Activated naive CD8-positive, alpha-beta T cell treated with anti-CD3 and anti-CD28 coated beads, Interleukin-2, amount 50 U/mL, for 16 hours (primary cell): ENCODE results near the gene ST6GALNAC6.

Source experiments
- DNase-seq: peaks from one replicate; pipeline ENCODE4 v3.0.0-alpha.2; 2020; ENCODE audit warnings: low read depth, low spot score

ST6GALNAC6 gene

GRCh38 chr9:127899128-127899943 is at the start of gene ST6GALNAC6:
TSS of gene ST6GALNAC6 (minus strand) at chr9:127899603. CDS start at chr9:127897981, 1,622 bp downstream.
- DNase-seq: peak; percentile 50

GRCh38 chr9:127947841-127948710 is 48.7 kb upstream of the ST6GALNAC6 start:
- no peak for DNase-seq

DNA sequence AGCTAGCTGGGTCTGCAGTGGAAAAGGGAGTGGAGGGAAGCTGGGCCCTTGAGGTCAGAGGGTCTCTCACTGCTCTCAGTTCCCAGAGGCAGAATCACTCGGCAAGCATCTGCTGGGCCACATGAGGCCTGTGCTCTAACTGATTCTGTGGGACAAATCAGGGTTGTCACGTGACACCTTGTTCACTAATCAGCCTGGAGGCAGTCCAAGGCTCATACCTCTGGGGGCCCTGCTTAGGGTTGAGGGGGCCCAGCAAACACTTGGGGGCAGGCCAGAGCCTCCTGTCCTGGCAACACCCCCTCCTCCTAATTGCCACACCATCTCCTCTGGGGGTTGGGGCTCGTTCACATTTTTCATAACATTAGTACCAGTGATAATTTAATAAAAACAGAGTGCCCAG is 47.3 kb upstream of the ST6GALNAC6 start:
- DNase-seq: no peak

GRCh38 chr9:127945942-127946341 is 46.5 kb upstream of the ST6GALNAC6 start:
- DNase-seq: no peak

GRCh38 chr9:127945338-127945737 is 45.9 kb upstream of the ST6GALNAC6 start:
- no peak for DNase-seq

DNA sequence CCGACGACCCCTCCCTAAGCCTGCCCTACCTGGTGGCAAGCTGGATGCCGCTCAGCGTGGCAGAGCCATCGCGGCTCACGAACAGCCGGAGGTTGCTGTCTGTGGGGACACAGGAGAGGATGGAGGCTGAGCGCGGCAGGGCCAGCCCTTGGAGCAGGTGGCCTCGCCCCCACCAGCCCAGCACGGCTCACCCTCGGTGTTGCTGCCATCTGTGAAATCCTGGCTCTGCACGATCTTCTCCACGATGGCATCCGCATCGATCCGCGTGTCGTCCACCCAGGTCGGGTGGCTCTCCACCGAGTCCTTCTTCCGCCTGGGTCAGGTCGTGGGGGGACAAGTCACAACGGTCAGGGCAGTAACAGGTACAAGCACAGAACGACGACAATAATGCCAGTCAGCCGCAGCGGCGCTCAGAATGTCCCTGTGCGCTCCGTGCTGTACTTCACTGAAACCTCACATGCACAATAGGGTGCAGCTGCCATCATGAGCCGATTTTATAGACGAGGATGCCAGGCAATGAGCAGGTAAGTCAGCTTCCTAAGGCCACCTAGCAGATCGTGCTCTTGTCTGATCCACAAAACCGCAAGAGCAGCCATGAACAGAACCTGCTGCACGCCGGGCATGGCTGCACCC is 45.3 kb upstream of the ST6GALNAC6 start:
- no peak for DNase-seq

DNA sequence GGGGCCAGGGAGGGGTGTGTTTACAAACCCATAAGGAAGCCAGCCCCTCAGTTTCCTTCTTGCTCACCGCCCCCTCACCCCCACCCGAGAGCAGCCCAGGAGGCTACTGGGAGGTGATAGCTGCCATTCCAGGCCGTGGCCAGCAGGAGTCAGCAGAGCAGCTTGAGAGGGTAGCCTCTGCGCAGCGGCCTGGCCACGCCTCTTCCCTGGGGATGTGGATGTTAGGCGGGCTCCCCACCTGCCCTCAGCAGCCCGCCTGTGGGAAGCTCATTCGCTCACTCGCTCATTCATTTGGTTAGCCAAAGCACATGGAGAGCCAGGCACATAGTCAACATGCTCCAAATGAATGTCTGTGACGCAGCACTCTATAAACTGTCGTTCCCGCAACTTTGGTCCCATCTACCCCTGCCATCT is 44.3 kb upstream of the ST6GALNAC6 start:
- DNase-seq: peak; percentile 59

- no peak for DNase-seq
Observed at GRCh38 chr9:127943011-127943662, 43.7 kb upstream of the ST6GALNAC6 start.

GRCh38 chr9:127942216-127943010 is 43.0 kb upstream of the ST6GALNAC6 start:
- no peak for DNase-seq

- no peak for DNase-seq
Observed at GRCh38 chr9:127941961-127942215, 42.5 kb upstream of the ST6GALNAC6 start.

- no peak for DNase-seq
Observed at GRCh38 chr9:127941062-127941960, 41.9 kb upstream of the ST6GALNAC6 start.

DNA sequence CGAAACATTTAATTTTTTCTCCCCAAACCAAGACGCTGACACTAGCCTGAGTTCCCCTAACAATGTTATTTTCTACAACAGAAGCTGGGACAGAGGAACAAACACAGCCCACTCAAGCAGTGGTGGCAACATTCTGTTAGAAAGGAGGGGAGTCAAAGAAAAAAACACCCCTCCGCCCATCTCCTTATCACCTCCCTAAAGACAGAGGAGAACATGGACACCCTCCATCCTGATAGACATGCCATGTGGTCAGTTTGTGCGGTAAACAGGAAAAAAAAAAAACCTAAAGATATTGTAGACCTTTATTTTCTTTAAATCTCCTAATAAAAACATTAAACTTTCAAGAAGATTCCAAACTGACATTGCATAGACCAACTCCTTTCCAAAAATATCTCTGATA is 41.2 kb upstream of the ST6GALNAC6 start:
- DNase-seq: no peak

- no peak for DNase-seq
Observed at GRCh38 chr9:127938298-127938690, 38.9 kb upstream of the ST6GALNAC6 start.

DNA sequence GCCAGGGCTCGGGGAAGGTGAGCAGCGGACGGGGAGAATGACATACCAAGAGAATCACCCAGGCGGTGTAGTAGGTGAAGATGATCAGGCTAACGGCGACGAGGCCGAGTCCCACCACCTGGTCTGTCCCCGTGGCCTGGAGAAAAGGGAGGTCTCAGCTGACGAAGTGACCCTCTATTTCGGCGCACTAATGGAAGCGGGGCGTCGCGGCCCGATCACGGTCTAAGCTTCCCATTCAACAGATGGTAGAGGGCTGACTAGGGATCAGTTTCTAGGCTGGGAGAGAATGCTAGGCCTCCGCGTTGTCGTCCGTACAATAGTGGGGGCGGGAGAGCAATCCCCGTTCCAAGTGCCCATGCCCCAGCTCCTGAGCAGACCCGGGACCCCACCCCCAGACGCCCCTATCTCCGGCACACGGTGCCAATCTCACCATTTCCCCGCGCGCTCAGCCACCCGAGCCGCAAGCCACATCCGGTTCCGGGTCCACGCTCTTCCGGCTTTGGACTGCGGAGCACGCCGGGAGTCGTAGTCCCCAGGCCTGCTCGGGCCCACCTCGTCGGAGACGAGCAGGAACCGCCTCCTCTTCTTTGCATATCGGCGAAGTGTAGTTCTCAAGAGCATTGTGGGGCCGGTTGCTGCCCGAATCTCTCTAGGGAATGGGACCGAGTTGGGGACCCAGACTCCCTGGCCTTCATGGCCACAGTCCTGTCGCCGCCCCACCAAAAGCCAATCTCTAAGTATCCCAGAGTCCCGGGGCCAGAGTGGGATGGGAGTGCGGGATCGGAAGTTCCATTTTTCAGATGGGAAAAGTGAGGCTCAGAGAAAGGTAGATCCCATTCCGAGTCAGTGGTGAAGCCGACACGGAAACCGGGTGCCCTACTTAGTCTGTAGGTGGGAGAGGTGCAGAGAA is 38.2 kb upstream of the ST6GALNAC6 start, which contains the start of gene DPM2:
Gene DPM2 (minus strand): TSS at position 467 of the 910 bp plus-strand sequence. CDS start 34 bp downstream, at position 433.
- peak; percentile 71 for DNase-seq

GRCh38 chr9:127937056-127937387 is 37.6 kb upstream of the ST6GALNAC6 start:
- no peak for DNase-seq

DNA sequence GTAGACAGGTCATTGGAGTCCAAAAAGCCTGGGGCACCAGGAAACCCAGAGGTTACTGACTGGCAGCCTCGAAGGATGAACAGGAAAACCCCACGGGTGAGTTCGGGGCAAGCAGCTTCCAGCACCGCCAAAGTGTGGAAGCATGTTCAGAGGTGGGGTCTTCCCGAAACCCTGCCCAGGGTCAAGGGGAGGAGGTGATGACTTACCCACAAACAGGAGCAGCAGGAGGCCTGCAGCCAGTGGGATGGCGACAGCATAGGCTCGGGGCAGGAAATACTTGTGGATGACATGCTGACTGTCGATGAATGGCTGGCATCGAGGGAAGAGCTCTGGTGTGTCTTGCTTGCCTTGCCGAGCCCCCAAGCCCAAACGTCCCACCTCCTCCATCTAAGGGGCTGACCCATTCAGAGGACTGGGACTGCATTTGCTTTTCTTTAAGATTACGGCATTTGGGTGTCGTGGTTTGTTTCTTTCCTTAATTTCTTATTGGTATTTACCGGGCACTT is 37.0 kb upstream of the ST6GALNAC6 start:
- no peak for DNase-seq

- no peak for DNase-seq
Observed at GRCh38 chr9:127935765-127936221, 36.4 kb upstream of the ST6GALNAC6 start.

DNA sequence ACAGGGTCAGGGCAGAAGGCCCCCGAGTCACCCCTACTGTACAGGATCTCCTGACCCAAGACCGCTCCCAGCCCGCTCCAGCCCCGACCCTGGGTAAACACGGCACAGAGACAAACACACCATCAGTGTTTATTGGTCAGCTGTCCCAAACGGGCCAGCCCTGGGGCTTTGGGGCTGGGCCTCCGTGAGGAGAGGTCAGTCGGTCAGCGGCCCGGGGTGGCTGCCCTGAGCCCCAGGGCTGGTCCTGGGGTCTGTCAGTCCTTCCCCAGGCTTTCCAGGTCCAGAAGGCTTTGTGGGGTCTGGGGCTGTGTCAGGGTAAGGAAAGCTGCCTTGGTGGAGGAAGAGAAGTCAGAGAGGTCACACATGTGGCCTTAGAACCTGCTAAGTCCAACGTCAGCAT is 35.6 kb upstream of the ST6GALNAC6 start:
- DNase-seq: no peak

- DNase-seq: no peak
Observed at GRCh38 chr9:127934248-127934647, 34.8 kb upstream of the ST6GALNAC6 start.
